GM21390 (cell line): Measurements from ENCODE around the gene NAALAD2.
"Not testable (repeated sequence)": the region's sequence is repeated elsewhere in the genome, so short reads cannot be mapped to it uniquely, and the experiment has no call there.

Experiments used
- ATAC-seq: cut with Tn5 transposase; IDR thresholded peaks from one replicate; pipeline ENCODE4 v1.9.1; 2021; ENCODE audit not compliant: unreplicated experiment

Gene NAALAD2

DNA sequence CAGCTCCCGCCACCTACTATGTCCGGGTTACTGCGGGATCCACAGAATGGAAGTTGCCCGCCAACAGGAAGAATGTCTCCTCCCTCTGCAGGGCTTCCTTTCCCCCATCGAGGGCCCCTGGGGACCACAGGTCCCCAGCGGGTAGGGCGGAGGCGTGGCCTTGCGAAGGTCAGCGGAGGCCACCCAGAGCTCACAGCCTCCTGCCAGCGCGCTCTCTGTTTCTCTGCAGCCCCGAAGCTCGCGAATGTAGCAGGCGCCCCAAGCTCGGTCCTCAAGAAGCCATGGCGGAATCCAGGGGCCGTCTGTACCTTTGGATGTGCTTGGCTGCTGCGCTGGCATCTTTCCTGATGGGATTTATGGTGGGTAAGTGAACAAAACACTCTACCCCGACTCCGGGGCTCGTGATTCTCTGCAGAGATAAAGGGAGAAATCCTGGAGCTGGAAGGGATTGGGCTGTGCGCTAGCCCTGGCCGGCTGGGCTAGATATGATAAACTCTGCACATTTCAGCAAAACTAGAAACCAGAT lies at the start of gene NAALAD2:
NAALAD2 (plus strand) TSS at position 186 of the 526 bp plus-strand sequence; CDS start at position 282, 96 bp downstream.
- ATAC-seq, result peak; percentile 51

DNA sequence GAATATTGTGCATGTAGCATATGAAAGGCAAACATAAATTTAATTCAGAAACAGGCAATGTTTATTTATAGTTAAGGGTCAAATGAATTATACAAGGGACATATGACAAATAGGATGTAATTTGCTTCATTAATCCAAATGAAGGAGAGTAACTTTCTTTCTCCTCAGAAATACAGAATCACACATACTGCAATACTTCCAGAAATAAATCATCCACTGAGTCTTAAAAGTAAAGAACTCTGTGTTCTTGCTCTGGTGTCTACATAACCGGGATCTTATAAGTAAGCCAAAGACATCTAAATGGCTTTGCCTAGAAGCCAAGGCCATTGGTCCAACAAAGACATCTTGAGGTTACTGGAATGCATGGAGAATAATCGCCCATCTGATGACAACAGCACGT lies 48.8 kb upstream of the NAALAD2 start, which contains the start of gene UBTFL1:
UBTFL1 (plus strand) TSS at position 301 of the 400 bp plus-strand sequence; CDS start at position 301, 0 bp downstream.
- not testable (repeated sequence) for ATAC-seq

DNA sequence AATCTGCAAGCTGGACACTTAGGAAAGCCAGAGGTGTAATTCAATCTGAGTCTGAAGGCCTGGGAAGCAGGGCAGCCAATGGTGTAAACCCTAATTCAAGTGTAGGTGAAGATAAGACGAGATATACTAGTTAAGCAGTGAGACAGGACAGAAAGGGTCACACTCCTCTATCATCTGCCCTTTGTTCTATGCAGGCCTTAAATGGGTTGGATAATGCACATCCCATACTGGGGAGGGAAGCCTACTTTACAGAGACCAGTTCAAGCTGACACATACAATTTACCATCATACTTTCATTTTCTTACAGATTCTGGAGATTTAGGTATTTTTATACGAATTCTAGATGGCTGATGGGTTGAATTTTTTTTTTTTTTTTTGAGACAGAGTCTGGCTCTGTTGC lies 45.7 kb upstream of the NAALAD2 start:
- not testable (repeated sequence) for ATAC-seq

DNA sequence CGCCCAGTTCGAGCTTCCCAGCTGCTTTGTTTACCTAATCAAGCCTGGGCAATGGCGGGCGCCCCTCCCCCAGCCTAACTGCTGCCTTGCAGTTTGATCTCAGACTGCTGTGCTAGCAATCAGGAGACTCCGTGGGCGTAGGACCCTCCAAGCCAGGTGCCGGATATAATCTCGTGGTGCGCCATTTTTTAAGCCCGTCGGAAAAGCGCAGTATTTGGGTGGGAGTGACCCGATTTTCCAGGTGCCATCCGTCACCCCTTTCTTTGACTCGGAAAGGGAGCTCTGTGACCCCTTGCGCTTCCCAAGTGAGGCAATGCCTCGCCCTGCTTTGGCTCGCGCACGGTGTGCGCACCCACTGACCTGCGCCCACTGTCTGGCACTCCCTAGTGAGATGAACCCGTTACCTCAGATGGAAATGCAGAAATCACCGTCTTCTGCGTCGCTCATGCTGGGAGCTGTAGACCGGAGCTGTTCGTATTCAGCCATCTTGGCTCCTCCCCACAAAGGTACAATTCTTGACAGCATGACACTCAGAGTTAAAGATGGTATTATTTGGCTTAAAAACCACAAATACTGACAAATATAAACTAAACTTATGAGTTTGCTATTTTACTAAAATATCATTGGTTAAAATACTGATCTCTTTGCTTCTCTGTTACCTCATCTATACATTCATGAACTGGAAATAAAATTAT lies 39.1 kb upstream of the NAALAD2 start:
- not testable (repeated sequence) for ATAC-seq

DNA sequence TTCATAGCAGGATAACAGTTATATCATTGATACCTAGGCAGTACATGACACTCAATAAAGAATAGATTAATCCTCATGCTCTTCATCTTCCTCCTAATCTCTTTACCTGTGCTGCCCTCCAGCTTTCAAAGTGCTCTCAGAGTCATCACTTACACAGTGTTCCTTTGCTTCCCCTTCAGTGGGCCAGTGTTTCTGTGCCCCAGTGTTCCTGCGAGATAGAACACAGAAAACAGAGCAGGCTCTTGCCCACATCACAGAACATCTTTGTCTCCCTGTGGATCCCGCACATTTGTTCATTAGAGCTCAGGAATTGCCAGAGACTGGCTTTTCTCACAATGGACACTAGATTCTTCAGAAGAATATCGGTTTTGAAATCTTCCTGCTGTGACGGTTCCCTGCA lies 36.2 kb upstream of the NAALAD2 start:
- ATAC-seq, result not testable (repeated sequence)

DNA sequence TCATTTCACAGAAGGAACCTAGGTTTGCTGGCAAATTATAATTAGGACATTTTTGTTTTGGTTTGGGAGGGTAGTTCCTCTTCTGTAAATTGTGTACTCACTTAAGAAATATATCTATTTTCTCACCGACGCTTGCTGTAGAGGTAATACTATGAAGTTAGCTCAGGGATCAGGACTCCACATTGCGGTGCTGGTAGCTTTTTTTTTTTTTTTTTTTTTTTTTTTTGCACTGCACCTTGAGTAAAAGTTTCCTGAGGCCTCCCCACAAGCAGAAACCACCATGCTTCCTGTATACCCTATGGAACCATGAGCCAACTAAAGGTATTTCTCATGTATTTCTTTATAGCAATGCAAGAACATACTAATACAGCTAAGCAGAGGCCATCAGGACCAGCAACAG lies 34.0 kb upstream of the NAALAD2 start:
- no peak for ATAC-seq

DNA sequence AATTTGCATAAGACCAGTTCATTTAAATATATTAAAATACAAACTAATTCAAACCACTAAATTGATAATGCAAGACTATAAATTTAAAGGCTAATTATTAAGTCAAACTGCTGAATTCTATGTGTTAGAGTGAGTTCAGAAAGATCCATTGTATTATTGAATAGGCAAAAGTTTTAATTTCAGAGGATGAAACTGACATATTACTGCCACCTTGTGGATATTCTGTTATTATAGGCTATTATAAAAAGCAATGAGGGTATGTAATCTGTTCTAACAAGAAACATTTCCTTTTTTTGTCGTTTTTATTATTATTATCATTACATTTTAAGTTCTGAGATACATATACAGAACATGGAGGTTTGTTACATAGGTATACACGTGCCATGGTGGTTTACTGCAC lies 20.9 kb upstream of the NAALAD2 start:
- no peak for ATAC-seq

DNA sequence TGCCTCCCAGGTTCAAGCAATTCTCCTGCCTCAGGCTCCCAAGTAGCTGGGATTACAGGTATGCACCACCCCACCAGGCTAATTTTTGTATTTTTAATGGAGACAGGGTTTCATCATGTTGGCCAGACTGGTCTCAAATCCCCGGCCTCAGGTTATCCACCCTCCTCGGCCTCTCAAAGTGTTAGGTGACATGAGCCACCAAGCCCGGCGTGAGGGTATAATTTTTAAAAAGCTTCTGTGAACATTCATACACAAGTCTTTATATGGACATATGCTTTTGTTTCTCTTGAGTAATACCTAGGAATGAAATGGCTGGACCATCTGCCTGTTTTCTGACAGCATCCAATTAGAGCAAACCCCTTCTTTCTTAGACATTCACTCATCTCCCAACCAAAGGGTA lies 14.3 kb upstream of the NAALAD2 start:
- ATAC-seq, result no peak

DNA sequence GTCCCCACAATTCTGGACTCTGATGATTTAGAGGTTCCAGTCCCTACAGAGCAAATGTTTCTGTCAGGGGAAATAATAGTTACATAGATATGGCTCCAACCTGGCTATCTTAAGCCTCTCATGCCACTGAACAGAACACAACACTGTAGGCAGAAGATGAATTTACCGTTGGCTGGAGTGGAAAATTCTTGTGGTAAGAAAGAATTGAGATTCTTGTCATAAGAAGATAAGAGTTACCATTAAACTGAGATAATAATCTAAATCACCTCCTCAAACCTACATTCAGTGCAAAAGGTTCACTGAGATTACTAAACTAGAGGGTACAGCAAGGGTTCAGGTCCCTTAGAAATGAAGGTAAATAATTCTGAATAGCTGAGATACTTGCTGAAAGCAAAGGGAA lies 10.1 kb upstream of the NAALAD2 start:
- no peak for ATAC-seq

DNA sequence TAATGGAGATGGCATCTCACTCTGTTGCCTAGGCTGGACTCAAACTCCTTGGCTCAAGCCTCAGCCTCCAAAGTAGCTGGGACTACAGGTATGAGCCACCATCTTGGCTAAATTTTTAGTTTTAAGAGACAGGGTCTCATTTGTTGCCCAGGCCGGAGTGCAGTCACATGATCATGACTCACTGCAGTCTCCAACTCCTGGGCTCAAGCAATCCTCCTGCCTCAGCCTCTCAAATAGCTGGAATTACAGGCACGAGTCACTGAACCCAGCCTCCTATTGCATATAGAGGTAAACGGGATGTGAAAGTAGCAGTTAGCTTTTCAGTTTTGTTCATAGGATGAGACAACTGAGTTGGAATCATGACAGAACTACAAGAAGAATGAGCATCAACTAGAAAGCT lies 9.5 kb upstream of the NAALAD2 start:
- no peak for ATAC-seq

DNA sequence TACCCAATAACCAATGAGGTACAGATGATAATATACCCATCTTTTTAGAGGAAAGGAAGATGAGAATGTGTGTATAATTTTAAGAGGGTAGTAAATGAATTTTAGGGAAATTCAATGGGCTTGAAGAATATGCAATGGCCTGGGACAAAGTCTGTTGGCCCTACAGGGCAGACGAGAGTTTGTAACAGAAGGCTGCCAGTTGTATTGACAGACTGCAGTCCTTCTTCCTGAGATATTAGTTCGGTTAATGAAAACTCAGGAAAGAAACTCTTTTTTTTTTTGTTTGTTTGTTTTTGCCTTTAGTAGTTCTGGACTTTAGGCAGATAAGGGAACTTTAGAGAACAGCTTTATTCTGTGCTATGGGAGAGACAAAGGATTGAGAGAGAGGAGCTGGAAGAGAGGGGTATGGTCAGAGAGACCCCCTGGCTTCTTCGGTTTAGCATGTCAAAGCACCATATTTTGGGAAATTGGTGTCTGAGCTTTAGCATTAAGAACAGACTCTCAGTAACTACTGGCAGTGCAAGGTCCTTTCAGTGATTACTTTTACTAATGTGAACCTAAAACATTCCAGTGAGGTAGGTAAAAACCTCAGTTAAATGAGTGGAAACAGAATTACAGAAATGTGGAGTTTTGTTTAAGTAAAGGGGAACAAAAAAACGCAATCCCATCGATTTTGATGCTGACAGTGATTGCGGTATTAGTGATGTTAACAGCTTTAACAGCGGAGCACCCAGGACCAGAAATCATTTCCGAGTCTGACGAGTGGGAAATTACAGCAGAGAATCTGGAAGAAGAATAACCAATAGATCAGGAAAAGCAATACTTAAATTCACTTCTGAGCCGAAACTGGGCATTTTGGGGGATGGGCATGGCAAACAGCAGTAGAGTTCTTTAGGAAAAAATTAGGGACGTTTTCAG lies 644 bp upstream of the NAALAD2 start:
- ATAC-seq, result no peak

DNA sequence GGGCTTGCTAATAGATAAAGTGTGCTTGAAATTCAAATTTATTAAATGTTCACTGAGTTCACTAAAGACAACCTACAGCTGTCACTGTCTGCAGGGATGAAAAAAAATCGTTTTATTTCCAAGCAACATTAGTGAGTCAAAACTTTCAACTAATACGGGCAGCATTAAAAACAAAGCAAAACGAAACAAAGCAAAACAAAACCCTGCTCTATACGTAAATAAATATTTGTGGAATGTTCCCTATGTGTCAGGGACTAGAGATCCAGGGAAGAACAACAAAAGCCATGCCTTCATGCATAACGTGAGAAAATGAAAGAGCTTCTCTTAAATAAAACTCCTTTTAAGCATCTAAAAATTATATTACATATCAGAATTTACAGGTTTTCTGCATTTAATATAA lies 553 bp downstream of the NAALAD2 start:
- ATAC-seq, result no peak

DNA sequence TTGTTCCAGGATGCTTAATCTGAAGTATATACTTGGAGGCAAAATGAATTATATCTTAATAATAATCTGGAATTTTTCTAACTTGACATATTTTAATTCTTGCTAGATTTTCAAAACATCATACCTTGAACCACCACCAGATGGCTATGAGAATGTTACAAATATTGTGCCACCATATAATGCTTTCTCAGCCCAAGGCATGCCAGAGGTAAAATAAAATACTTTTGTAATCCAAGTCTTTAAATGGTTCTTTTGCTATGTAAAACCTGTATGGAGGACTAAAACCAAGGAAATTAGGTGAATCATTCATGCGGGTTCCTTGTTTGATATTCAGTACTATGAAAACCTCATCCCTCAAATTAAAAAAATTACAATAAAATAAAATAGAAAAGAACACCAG lies 14.4 kb downstream of the NAALAD2 start:
- ATAC-seq, result no peak

DNA sequence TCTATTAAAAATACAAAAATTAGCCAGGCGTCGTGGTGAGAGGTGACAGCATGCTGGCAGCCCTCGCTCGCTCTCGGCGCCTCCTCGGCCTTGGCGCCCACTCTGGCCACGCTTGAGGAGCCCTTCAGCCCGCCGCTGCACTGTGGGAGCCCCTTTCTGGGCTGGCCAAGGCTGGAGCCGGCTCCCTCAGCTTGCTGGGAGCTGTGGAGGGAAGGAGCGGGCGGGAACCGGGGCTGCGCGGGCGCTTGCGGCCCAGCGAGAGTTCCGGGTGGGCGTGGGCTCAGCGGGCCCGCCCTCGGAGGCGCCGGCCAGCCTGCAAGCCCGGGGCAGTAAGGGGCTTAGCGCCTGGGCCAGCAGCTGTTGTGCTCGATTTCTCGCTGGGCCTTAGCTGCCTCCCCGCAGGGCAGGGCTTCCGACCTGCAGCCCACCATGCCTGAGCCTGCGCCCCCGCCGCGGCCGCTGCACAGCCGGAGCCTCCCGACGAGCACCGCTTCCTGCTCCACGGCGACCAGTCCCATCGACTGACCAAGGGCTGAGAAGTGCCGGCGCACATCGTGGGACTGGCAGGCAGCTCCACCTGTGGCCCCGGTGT lies 32.6 kb downstream of the NAALAD2 start:
- ATAC-seq, result not testable (repeated sequence)

DNA sequence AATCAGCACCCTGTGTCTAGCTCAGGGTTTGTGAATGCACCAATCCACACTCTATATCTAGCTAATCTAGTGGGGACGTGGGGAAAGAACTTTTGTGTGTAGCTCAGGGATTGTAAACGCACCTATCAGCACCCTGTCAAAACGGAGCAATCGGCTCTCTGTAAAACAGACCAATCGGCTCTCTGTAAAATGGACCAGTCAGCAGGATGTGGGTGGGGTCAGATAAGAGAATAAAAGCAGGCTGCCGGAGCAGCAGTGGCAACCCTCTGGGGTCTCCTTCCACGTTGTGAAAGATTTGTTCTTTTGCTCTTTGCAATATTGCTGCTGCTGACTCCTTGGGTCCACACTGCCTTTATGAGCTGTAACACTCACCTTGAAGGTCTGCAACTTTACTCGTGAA lies 33.2 kb downstream of the NAALAD2 start:
- not testable (repeated sequence) for ATAC-seq

DNA sequence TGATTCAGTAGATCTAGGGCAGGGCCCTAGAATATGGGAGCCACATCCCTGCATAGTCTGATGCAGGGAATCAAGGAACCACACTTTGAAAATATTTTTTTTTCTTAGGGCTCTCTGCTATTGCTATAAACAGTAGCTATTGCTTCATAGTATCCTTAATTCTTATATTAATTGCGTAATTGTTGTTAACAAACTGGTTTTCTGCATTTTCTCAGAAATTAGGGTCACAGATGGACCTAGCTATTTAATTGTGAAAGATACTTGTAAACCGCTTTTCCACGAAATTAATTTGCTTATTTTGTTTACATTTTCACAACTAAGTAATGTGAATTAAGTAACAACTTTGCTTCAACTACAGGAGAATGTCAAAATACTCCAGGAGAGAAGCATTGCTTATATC lies 34.1 kb downstream of the NAALAD2 start:
- no peak for ATAC-seq

DNA sequence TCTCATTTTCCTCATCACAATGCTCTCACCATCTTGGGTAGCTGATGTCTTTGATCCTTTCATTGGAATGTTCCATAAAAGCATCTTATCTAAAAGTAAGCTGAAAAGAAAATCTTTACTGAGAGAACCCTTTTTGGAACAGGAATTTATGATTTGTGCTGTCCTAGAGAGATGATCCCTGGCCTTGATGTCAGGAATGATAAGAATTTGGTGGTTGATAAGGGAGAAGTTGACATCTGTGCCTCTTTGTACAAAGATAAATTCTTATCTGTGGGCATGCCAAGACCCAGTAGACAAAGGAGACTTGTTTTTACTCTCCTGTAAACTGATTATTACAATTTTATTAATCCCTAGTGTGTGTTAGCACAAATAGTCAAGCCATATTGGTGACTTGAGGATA lies 36.9 kb downstream of the NAALAD2 start:
- ATAC-seq, result no peak

DNA sequence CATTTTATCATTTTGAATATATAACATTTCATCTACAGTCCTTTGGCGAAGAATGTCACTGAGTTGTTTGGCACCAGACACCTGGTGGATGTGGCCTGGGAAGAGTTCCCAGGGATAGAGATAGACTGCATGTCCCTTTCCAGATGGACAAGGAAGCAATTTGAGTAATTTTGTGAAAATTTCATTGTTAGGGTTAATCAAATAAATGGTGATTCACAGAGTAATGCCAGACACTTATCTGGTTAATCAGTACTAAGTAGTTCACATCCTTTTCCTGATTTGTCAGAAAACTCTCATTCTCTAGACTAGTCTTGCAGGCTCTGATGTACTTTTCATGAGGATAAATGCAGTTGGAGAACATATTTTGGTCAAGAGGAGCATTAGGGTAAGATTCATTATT lies 41.6 kb downstream of the NAALAD2 start:
- ATAC-seq, result no peak

DNA sequence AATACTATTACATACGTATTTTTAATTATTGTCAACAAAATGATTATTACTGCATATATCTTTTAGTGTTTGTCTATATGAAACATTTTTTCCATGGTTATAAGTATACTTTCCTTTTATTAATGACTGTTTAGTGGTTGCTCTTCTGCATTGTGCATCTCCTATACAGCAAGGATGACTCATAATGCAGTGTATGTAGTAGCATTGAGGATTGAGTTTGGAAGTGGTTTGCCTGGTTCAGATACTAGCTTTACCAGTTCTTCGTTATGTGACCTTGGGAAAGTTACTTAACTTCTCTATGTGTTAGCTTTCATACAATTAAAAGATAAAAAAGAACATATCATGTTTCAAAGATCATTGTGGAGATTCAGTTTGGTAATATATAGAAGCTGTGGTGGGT lies 44.3 kb downstream of the NAALAD2 start:
- no peak for ATAC-seq

DNA sequence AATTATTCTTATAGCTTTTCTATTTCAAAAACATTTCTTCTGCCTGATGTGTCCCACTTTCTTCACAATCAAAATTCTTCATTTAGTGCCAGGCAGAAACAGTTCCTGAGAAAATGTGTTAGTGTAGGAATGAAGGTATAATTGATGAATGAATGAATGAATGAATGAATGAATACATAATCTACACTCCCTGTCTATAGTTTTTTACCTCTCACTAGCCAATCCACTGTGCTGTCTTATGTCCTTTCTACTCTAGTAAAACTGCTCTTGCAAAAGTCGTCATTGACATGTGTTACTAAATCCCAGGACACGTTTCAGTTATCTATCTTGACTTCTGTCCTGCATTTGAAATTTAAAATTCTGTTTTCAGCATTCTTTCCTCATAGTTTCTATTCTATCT lies 45.5 kb downstream of the NAALAD2 start:
- no peak for ATAC-seq

DNA sequence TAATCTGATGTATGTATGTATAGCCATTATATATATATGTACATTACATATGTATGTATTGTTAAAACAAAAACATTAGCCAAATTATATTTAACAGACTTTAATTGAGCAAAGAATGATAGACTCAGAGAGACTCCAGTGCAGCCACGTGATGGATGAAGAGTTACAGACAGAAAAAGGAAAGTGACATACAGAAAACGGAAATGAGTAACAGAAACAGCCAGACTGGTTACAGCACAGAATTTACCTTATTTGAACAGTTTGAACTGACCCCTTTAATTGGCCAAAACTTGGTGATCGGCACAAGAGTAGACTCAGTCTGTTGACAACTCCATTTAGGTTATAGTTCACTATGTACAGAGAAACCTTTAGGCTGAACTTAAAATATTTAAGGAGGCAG lies 53.4 kb downstream of the NAALAD2 start:
- no peak for ATAC-seq
